Measurements from ENCODE around the gene ATP10B. TPM values are rescaled to one million over a fixed set of nuclear protein-coding genes. Genes with fewer than 3 reads are reported as not detected.

The ATP10B gene
- total RNA-seq, 1 donor from 2014 or later = not detected

DNA sequence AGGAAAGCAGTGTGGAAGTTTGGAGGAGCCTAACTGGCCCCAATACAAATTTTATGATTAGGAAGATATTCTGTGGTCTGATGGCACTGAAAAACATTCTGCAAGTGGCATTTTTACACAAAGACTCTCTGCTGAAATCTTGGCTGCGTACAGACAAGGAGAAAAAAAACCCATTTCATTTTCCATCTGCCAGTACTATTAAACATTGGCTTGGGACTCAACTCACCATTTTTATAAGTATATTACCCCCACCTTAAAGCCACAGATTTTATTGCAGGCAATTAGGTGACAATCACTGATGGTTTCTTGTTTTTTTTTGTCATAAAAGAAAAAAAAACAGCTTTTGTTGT lies 223.4 kb downstream of the ATP10B start:
- TF ChIP-seq, protein P1, sequence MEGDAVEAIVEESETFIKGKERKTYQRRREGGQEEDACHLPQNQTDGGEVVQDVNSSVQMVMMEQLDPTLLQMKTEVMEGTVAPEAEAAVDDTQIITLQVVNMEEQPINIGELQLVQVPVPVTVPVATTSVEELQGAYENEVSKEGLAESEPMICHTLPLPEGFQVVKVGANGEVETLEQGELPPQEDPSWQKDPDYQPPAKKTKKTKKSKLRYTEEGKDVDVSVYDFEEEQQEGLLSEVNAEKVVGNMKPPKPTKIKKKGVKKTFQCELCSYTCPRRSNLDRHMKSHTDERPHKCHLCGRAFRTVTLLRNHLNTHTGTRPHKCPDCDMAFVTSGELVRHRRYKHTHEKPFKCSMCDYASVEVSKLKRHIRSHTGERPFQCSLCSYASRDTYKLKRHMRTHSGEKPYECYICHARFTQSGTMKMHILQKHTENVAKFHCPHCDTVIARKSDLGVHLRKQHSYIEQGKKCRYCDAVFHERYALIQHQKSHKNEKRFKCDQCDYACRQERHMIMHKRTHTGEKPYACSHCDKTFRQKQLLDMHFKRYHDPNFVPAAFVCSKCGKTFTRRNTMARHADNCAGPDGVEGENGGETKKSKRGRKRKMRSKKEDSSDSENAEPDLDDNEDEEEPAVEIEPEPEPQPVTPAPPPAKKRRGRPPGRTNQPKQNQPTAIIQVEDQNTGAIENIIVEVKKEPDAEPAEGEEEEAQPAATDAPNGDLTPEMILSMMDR (IDR thresholded peaks at IDR 0.05) = no peak
- Histone ChIP-seq H3K4me3 (no peak overlapping the region), H3K27me3 (peaks cover 4% of the 10 kb centered on the region), H3K36me3 (no peaks in the 10 kb centered on the region), H3K27ac (no peak overlapping the region), H3K4me1 (no peaks in the 10 kb centered on the region), H3K9me3 (no peaks in the 10 kb centered on the region)
- DNase-seq (no peak), ATAC-seq (no peak)
- intact Hi-C loops (cut with DNase I) = no loop called here

GRCh38 chr5:160627921-160628618 lies 223.9 kb downstream of the ATP10B start:
- Histone ChIP-seq H3K9me3 (no peaks in the 10 kb centered on the region), H3K4me3 (no peak overlapping the region), H3K4me1 (no peaks in the 10 kb centered on the region), H3K27me3 (peaks cover 4% of the 10 kb centered on the region), H3K36me3 (no peaks in the 10 kb centered on the region), H3K27ac (no peak overlapping the region)
- DNase-seq = no peak
- intact Hi-C loops (cut with DNase I) = no loop called here
- TF ChIP-seq, protein P1 (IDR thresholded peaks at IDR 0.05) = no peak
- no peak for ATAC-seq

- peaks cover 4% of the 10 kb centered on the region for H3K27me3 ChIP-seq
- no peak for ATAC-seq
- no peaks in the 10 kb centered on the region for H3K36me3 ChIP-seq
- intact Hi-C loops (cut with DNase I) = no loop called here
- H3K9me3 ChIP-seq = no peaks in the 10 kb centered on the region
- DNase-seq = no peak
- no peaks in the 10 kb centered on the region for H3K4me1 ChIP-seq
- no peak overlapping the region for H3K27ac ChIP-seq
- TF ChIP-seq, protein P1 (IDR thresholded peaks at IDR 0.05) = no peak
- no peak overlapping the region for H3K4me3 ChIP-seq
These were observed 225.7 kb downstream of the ATP10B start for GRCh38 chr5:160626322-160626721.

- Histone ChIP-seq H3K27me3 (no peaks in the 10 kb centered on the region), H3K4me3 (no peak overlapping the region), H3K36me3 (no peaks in the 10 kb centered on the region), H3K4me1 (no peaks in the 10 kb centered on the region), H3K9me3 (no peaks in the 10 kb centered on the region), H3K27ac (no peak overlapping the region)
- no peak for ATAC-seq
- intact Hi-C loops (cut with DNase I) = no loop called here
- no peak for DNase-seq
- TF ChIP-seq, protein P1 (IDR thresholded peaks at IDR 0.05) = no peak
These were observed 230.5 kb downstream of the ATP10B start for GRCh38 chr5:160621526-160621925.

DNA sequence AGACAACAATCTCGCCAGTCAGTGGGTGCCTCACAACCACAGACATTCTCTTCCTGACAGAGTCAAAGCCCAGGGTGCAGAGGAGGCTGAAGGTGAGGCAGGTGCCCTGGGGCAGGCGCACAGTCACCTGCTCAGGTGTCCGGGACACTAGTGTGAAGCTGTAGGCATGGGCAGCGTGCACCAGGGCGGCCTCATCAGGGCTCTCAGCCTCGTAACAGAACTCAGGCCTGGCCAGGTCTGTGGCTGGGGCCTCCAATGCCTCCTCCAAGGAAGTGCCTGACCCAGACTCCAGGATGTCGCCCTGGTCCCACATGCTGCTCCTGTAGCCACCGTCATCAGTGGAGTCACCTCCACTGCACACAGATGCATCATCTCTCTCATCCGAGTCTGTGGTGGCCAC lies 231.6 kb downstream of the ATP10B start:
- intact Hi-C loops (cut with DNase I) = no loop called here
- ATAC-seq = no peak
- H3K27me3 ChIP-seq = no peaks in the 10 kb centered on the region
- no peaks in the 10 kb centered on the region for H3K4me1 ChIP-seq
- H3K27ac ChIP-seq = no peak overlapping the region
- H3K4me3 ChIP-seq = no peak overlapping the region
- no peak for DNase-seq
- H3K9me3 ChIP-seq = no peaks in the 10 kb centered on the region
- no peaks in the 10 kb centered on the region for H3K36me3 ChIP-seq
- TF ChIP-seq, protein P1 (IDR thresholded peaks at IDR 0.05) = no peak

DNA sequence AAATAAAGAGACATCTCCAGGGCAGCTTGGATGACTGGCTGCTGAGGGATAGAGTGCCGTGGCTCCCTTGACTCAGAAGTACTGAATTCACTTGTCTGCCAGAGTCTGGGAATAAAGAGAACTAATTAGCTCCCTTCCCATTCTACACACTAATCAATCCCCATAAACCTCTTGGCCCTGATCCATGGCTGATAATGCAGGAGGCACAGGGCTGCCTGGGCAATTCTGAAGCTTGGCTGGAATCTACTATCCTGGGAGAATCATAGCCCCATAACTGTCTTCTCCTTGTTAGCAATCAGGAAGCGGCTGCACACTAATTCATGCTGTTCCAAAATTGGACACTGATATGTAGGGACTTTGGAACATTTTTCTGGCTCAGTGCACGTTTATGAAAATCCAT lies 232.6 kb downstream of the ATP10B start:
- Histone ChIP-seq H3K27ac (no peak overlapping the region), H3K27me3 (no peaks in the 10 kb centered on the region), H3K4me3 (no peak overlapping the region), H3K4me1 (no peaks in the 10 kb centered on the region), H3K9me3 (no peaks in the 10 kb centered on the region), H3K36me3 (no peaks in the 10 kb centered on the region)
- intact Hi-C loops (cut with DNase I) = no loop called here
- TF ChIP-seq, protein P1 (IDR thresholded peaks at IDR 0.05) = no peak
- DNase-seq (no peak), ATAC-seq (no peak)

All from upper lobe of right lung (tissue), 1 donor.